GM12874 (cell line): ENCODE measurements around the gene HGF.

Source experiments
- TF ChIP-seq, protein P1 (sequence below): IDR thresholded peaks from 2 replicates; pipeline ENCODE4 v1.5.1; 2011; ENCODE audit warnings: low read depth, mild to moderate bottlenecking, control low read depth, low read length, moderate library complexity; ENCODE audit not compliant: insufficient read depth

Gene HGF

DNA sequence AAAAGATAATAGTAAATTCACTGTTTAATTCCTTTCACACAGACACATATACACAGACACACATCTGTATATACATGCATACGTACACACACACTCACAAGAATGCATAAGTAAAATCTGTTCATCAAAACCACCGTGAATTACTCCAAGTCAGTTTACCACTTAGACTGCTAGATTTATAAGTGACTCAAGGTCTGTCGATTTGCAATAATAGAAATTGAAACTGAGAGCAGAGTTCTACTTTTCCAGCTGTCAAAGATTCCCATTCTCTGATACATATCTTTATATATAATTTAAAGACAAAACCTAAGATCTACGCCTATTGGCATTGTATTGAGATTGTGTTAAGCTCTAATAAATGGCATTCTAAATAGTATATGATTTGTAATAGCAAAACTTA lies 9.9 kb upstream of the HGF start:
- TF ChIP-seq, protein P1, sequence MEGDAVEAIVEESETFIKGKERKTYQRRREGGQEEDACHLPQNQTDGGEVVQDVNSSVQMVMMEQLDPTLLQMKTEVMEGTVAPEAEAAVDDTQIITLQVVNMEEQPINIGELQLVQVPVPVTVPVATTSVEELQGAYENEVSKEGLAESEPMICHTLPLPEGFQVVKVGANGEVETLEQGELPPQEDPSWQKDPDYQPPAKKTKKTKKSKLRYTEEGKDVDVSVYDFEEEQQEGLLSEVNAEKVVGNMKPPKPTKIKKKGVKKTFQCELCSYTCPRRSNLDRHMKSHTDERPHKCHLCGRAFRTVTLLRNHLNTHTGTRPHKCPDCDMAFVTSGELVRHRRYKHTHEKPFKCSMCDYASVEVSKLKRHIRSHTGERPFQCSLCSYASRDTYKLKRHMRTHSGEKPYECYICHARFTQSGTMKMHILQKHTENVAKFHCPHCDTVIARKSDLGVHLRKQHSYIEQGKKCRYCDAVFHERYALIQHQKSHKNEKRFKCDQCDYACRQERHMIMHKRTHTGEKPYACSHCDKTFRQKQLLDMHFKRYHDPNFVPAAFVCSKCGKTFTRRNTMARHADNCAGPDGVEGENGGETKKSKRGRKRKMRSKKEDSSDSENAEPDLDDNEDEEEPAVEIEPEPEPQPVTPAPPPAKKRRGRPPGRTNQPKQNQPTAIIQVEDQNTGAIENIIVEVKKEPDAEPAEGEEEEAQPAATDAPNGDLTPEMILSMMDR, result no peak

DNA sequence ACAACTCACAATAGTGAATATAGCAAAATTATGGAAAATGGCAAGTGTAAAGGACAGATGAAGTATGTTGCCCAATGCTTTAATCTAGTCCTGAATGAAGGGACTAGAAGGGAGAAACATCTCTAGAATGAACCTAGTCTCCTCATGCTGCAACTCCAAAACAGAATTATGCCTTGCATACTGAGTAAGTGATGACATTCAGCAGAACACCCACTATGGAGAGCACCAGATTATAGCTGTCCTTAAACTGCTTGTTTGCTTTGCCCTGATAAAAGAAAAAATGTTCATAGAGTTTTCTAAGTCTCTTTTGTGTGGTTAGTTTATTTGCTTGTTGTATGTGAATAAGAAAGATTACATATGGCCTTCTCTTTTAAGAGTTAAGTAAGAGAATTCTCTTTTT lies 7.8 kb upstream of the HGF start:
- TF ChIP-seq, protein P1, result no peak

DNA sequence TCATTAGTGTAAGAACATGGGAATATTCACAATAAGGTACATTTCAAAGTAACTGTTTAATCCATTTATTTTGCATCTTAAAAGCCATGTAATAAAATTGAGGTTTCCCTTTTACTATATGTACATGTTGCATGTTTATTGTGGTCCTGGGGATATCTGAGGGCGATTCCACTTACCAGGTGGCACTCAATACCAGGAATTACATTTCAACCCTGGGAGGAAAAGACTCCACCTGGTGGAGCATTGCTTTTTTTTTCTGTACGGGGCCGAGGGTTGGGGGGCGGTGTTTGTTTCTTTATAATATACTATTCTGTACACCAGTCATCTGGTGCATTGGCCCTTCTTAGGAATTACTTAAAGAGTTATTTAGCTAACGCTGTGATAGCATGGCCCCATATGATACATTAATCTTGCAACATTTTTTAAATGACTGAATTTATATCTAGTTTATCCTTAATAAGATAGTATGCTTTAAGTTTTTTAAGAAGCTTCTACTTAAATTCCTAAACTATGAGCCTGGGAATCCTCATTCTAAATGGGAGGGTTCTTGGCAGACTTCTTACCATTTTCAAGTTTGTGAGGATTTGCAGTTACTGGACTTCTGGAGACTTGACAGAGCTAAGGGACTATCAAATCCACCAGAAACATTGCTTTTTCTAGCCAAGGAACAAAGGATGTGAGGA lies 7.2 kb upstream of the HGF start:
- TF ChIP-seq, protein P1, result no peak

DNA sequence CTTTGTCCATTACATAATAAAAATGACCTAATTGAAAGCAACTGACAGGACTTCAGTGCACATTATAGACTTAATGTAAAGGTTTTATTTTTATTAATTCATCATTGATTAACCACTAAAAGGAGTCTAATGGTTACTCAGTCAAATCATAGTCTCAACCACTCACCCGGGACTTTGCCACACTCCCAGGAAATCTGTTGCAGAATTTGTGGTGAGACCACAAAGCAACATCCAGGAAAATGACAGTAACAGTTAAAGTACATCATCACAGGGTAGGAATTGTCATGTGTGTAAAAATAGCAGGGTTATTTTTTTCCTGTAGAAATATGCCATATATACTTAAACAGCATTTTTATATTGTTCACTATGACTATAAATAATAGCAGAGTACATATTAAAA lies 6.3 kb upstream of the HGF start:
- TF ChIP-seq, protein P1, result no peak

DNA sequence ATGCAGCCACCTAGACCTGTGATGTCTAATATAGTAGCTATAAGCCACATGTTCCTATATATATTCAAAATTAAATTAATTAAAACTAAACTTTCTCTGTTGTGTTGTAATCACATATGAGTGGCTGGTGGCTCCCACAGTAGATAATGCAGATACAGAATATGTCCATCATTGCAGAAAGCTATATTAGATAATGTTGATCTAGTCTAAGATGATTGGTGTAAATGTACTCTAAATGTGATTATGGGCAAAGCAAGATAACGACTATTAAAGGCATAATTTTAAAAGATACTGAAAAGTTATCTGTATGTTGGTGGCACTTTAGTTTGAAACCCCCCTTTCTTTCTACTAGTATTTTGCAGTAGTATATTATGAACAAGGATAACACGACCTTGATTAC lies 5.7 kb upstream of the HGF start:
- TF ChIP-seq, protein P1, result no peak

DNA sequence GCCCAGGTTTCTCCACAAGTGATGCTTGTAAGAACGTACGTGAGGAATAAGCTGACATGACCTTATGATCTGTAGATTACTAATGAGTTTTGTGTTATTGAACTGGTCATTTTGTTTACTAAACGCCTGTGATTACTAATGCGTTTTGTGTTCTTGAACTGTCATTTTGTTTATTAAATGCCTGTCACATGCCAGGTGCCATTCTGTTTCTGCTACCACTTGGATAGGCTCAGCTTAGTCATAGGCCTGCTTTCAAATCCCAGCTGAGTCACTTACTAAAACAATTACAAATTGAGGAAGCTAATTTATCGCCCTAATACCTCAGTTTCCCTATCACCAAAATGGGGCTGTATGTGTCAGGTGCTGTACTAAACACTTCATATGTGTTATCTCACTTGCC lies 4.7 kb upstream of the HGF start:
- TF ChIP-seq, protein P1, result no peak

DNA sequence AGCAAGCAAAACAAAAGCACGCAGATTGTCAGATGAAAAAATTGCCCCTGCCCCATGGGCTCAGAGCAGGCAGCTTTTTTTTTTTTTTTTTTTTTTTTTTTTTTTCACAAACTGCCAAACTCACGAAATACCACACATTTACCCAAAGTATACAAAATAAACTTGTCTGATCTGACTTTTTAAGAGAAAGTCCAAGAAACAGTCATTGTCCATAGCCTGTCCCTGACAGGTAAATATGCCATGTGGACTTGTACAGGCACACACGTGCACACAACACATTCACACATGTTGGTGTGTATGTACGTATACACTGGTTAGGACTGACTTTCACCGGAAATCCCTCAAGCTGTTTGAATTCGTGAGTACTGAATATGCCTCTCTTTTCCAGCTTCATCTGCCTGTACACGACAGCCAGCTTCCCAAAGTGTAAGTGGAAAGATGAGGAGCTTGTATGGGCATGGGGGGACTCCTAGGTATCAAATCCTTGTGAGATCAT lies 929 bp upstream of the HGF start:
- TF ChIP-seq, protein P1, result no peak
